ENCODE measurements around the gene DLGAP1.

GRCh38 chr18:4270988-4271387 lies 184.1 kb downstream of the DLGAP1 start:
- TF ChIP-seq YY1 (IDR thresholded peaks at IDR 0.05; ENCODE audit: low read depth): no peak
- TF ChIP-seq USF1 (IDR thresholded peaks at IDR 0.05): no peak
- TF ChIP-seq EGR1 (IDR thresholded peaks at IDR 0.05): no peak
- TF ChIP-seq CEBPB (IDR thresholded peaks at IDR 0.05): no peak
- TF ChIP-seq REST (IDR thresholded peaks at IDR 0.05; ENCODE audit: low read depth): no peak

Data from Ishikawa (cell line).